ENCODE results near the gene WWOX. TPM values are rescaled to one million over a fixed set of nuclear protein-coding genes. Genes with fewer than 3 reads are reported as not detected.

Gene WWOX
- total RNA-seq, 1 donor from 2014 or later, result 8.9 TPM

DNA sequence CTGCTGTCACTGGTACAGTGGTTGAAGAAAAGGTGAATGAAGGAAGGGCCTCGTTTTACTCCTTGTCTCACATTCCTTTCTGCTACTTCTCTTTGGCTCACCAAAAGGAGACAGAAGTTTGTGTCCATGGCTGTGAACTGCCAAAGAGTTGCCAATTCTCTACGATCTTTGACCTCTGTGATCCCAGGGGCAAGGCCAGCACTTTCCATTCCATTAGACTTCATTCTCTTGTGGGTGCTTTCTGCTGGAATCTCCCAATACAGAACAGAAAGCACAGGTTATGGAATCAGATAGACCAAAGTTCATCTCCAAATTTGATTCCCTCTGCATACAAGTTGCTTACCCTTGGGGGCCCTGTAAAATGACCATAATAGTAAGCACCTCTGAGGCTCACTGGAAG lies 1093.5 kb downstream of the WWOX start:
- TF ChIP-seq CTCF (IDR thresholded peaks at IDR 0.05; ENCODE audit: borderline replicate concordance), result no peak
- Histone ChIP-seq H3K9me3 (replicated peaks) (peaks cover 7% of the 10 kb centered on the region), H3K4me3 (no peak overlapping the region), H3K27me3 (ENCODE audit: low read depth) (no peaks in the 10 kb centered on the region), H3K27ac (replicated peaks) (no peak overlapping the region), H3K36me3 (no peaks in the 10 kb centered on the region), H3K4me1 (no peaks in the 10 kb centered on the region)
- DNase-seq, result no peak
- intact Hi-C loops (cut with micrococcal nuclease), result no loop called here

DNA sequence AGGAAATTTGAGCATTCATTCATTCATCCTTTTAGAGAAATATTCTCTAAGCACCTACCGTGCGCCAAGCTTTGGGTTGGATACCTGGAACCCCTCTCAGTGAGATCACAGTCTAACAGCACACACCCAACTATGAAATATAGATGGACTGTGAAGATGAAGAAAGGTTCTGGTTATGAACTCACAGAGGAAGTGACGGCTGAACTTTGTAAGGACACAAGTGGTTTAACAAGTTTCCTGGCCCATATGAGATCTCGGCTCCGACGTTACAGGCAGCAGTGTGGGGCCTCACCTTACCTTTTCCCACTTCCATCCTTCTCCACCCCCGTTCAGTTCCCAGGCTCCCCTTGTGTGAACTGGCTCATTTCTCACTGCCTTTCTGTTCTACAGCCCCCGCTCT lies 1094.8 kb downstream of the WWOX start:
- Histone ChIP-seq H3K4me3 (no peak overlapping the region), H3K36me3 (no peaks in the 10 kb centered on the region)
- intact Hi-C loops (cut with micrococcal nuclease), result no loop called here

GRCh38 chr16:79195938-79196337 lies 1096.5 kb downstream of the WWOX start:
- TF ChIP-seq CTCF (IDR thresholded peaks at IDR 0.05; ENCODE audit: borderline replicate concordance), result no peak
- H3K27ac ChIP-seq (replicated peaks), result no peak overlapping the region
- H3K9me3 ChIP-seq (replicated peaks), result no peaks in the 10 kb centered on the region
- H3K4me3 ChIP-seq, result no peak overlapping the region
- no peaks in the 10 kb centered on the region for H3K27me3 ChIP-seq (ENCODE audit: low read depth)
- intact Hi-C loops (cut with micrococcal nuclease), result no loop called here
- no peaks in the 10 kb centered on the region for H3K36me3 ChIP-seq
- no peak for DNase-seq
- H3K4me1 ChIP-seq, result no peaks in the 10 kb centered on the region

More for the DNA sequence above, 1094.8 kb downstream of the WWOX start:
- Histone ChIP-seq H3K9me3 (replicated peaks) (no peaks in the 10 kb centered on the region), H3K4me1 (no peaks in the 10 kb centered on the region), H3K27me3 (ENCODE audit: low read depth) (no peaks in the 10 kb centered on the region), H3K27ac (replicated peaks) (no peak overlapping the region)
- no peak for DNase-seq
- no peak for TF ChIP-seq CTCF (IDR thresholded peaks at IDR 0.05; ENCODE audit: borderline replicate concordance)

GRCh38 chr16:79201436-79201835 lies 1102.0 kb downstream of the WWOX start:
- intact Hi-C loops (cut with micrococcal nuclease), result no loop called here
- Histone ChIP-seq H3K27me3 (ENCODE audit: low read depth) (no peaks in the 10 kb centered on the region), H3K4me1 (no peaks in the 10 kb centered on the region), H3K27ac (replicated peaks) (no peak overlapping the region), H3K36me3 (no peaks in the 10 kb centered on the region), H3K4me3 (no peak overlapping the region), H3K9me3 (replicated peaks) (no peaks in the 10 kb centered on the region)
- DNase-seq, result no peak
- TF ChIP-seq CTCF (IDR thresholded peaks at IDR 0.05; ENCODE audit: borderline replicate concordance), result no peak

- no peaks in the 10 kb centered on the region for H3K36me3 ChIP-seq
Observed at GRCh38 chr16:79202977-79203376, 1103.5 kb downstream of the WWOX start.

More at GRCh38 chr16:79202977-79203376, 1103.5 kb downstream of the WWOX start:
- no peak for DNase-seq
- no peaks in the 10 kb centered on the region for H3K9me3 ChIP-seq (replicated peaks)
- intact Hi-C loops (cut with micrococcal nuclease), result no loop called here
- H3K27ac ChIP-seq (replicated peaks), result no peak overlapping the region
- no peaks in the 10 kb centered on the region for H3K27me3 ChIP-seq (ENCODE audit: low read depth)
- no peaks in the 10 kb centered on the region for H3K4me1 ChIP-seq
- TF ChIP-seq CTCF (IDR thresholded peaks at IDR 0.05; ENCODE audit: borderline replicate concordance), result no peak
- H3K4me3 ChIP-seq, result no peak overlapping the region

All from left ventricle myocardium inferior (tissue), 1 donor.